HG03520 (cell line): Measurements from ENCODE around the gene OSM.
"Not testable (repeated sequence)": the region's sequence is repeated elsewhere in the genome, so short reads cannot be mapped to it uniquely, and the experiment has no call there.

Experiments used
- ATAC-seq: cut with Tn5 transposase; IDR thresholded peaks from one replicate; pipeline ENCODE4 v1.9.1; 2021; ENCODE audit warnings: mild to moderate bottlenecking, moderate library complexity; ENCODE audit not compliant: unreplicated experiment

The OSM gene

DNA sequence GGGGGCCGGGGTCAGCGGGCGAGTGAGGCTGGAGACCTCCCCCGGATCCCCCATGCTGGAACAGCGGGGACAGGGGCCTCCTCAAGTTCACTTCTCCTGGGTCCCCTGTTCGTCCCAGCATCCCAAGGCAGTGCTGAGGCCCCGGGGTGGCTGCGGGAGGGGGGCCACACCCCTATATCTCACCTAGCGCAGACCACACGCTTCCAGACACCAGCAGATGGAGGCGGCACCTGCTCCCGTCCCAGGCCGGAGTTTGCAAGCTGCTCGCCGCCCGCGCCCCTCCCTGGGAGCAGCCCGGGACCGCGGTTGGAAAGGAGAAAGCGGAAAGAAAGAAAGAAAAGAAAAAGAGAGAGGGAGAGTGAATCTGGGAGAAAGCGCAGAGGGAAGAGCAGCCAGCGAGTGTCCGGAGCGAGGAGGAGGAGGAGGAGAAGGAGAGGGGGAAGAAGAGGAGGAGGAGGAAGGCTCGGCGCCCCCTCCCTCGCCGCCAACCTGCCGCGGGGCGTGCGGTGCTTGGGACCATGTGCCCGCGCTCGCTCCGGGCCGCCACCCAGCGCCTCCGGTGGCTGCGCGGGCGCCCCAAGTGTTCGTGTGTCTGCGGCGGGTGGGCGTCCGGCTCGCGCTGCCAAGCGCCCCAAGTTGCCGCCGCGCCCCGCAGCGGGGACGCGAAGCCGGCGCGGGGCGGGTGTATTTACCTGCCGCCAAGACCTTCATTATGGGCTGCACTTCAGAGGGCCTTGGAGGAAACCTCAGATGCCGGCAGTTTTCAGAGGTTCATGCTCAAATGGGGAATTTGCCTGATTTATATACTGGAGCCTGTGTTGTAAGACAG is 20.5 kb downstream of the OSM start, which contains the start of gene LIF:
LIF (minus strand) TSS at position 775 of the 829 bp plus-strand sequence; CDS start at position 711, 64 bp downstream.
- no peak for ATAC-seq

DNA sequence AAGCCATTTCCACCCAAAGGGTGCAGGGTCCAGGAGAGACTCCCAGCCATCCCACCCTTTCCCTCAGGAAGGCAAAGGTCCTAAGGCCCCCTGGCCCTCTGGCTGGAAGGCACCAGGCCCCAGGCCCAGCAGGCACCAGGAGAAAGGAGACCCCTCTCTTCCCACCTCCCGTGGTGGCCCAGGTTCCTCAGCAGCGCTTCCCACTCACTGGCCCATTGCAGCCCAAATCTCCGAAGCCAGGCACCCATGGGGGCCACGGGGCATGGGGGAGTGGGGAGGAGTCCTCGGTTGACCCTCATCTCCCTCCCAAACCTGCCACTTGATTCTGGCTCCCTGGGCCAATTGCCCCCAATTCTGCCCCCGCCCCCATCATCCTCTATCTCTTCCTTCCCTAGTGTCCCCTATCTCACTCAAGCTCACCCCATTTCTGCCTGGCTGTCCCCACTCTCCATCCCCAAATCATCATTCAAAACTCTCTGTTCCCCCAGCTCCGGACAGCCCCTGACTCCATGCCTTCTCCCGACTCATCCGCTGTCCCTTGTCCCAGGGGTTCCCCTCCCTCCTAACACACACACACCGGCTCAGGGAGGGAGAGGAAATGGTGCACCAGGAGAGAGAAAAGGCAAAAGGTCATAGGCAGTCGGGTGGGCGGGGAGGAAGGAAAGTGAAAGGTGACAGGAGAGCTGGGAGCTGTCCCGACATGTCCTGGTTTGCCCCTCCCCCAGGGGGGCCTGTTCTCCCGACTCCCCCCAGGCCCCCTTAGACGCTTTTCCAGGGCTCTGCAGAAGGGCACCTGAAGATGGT is 21.3 kb downstream of the OSM start:
- no peak for ATAC-seq

DNA sequence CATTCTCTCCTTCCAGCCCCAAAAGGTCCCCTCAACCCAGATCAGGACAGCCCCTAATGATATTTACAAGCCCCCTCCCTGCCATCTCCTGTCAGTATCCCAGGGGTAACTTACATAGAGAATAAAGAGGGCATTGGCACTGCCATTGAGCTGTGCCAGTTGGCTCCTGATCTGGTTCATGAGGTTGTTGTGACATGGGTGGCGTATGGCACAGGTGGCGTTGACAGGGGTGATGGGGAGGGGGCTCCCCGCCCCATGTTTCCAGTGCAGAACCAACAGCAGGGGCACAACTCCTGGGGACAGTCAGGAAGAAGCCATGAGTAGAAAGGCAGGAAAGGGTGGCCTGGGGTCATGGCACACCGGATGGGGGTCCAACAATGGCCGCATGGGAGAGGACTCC is 22.0 kb downstream of the OSM start:
- no peak for ATAC-seq

DNA sequence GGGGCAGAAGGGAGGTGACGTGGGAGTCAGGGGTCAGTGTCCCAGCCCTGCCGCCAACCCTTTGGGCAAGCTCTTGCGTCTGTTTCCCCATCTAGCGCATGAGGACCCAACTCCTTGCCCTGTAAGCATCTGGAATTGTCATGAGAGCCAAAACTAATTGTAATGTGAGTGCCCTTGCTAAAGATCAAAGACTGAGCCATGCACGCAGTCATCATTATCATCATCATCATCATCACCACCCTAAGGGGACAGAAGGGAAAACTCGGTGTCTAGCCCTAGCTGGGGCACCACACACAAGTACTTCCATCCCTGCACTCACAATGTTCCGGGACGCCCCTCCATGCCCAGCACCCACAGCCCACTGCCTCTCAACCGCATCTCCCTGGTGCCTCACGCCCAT is 22.6 kb downstream of the OSM start:
- no peak for ATAC-seq

DNA sequence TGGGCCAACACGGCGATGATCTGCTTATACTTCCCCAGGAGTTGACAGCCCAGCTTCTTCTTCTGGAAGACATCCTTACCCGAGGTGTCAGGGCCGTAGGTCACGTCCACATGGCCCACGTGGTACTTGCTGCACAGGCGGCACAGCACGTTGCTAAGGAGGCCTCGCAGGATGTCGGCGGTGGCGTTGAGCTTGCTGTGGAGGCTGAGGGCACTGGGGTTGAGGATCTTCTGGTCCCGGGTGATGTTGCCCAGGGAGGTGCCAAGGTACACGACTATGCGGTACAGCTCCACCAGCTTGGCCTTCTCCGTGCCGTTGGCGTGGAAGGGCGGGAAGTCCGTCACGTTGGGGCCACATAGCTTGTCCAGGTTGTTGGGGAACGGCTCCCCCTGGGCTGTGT is 23.0 kb downstream of the OSM start:
- no peak for ATAC-seq

DNA sequence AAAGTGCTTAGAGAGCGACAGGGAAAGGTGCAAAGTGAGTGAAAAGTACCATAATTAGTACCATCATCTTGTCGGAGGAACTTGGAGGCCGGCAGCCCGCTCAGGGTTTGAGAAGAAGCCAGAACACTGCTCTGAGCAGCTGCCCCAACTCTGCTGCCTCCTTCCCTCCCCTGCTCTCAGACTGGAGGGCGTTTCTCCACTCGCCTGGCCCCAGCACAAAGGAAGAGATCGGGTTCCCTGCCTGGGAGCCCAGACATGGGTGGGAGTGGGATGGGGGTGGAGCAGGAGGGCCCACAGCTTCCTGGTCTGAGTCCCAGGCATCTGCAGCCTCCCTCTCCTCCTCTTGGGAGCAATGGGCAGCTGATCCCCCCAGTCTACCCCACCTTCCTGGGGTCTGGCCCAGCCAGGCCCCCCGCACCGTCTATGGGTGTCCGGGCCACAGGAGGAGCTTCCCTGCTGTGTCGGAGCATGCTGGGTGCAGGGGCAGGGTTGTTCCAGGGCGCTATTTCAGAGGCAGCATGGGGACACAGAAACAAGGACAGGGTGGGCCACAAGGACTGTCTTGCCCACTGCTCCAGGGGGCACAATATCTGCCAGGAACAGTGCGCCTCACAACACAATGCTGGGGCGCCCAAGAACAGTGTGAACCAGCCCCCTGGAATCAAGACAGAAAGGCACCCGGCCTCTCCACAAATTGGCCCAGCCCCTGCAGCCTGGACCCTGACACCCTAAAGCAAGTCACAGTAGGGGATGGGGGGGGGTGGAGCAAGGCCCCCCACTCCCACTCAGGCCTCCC is 24.9 kb downstream of the OSM start:
- ATAC-seq, result no peak

DNA sequence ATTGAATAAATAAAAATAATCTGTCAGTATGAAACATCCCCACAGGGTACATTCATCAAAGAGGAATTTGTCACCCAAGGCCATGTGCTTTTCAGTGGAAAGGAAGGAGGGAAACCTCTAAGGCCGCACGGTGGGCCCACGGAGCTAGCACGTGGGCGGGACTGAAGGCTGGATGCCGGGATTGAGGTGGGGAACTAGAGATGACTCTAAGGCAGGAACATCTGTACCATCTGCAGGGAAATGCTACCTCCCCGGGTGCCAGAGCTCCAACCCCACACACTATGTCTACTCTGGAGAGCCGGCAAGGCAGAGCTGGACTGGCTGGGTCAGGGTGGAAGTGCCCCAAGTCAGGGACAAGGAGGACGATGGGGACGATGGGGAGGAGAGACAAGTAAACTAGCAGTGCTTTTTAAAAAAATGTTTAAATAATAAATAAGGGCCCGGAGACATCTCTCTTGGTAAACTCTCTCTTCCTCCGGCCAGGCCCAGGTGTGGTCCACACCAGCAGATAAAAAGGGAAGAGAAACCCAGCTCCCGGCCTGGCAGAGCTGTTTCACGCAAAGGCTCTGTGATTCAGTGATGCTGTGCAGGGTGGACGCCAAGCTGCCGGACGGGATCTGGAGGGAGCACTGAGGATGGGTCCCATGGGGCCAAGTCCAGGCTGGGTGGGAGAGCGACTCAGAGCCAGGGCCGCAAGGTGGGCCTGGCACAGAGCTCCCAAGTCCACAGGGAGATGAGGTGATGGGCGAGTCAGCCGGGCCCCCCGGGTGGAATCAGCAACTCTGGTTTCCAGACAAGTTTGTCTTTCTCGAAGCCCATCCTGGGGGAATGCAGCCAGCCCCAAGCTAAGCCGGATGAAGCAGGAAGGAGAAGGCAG is 25.9 kb downstream of the OSM start:
- ATAC-seq, result no peak

DNA sequence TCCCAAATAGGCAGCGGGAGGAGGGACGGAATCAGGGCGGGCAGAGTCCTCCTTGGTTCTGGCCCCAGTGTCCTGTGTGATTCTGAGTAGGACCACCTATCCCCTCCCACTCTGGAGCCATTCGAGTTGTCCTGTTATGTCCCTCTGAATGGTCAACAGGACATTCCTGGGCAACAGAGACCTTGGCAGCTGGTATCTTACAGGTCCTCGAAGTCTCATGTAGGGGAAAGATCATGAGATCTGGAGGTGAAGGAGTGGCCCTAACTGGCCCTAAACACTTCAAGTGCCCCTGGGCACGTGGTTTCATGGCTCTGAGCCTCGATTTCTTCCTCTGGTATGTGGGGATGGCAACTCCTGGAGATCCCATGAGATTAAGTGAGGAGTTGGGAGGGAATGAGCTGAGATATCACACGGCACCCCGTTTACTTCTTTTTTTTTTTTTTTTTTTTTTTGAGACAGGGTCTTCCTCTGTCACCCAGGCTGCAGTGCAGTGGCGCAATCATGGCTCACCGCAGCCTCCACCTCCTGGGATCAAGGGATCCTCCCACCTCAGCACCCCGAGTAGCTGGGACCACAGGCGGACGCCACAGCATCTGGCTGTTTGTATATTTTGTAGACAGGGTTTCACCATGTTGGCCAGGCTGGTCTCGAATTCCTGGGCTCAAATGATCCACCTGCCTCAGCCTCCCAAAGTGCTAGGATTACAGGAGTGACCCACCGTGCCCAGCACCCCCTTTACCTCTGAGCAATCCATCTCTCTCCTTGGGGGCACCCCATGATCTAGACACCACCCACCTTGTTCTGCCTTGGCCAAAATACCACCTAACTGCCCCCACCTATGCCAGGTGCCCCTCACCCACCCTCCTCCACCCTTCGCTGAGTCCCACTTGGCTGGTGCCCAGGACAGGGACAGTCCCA is 26.9 kb downstream of the OSM start:
- ATAC-seq, result no peak

DNA sequence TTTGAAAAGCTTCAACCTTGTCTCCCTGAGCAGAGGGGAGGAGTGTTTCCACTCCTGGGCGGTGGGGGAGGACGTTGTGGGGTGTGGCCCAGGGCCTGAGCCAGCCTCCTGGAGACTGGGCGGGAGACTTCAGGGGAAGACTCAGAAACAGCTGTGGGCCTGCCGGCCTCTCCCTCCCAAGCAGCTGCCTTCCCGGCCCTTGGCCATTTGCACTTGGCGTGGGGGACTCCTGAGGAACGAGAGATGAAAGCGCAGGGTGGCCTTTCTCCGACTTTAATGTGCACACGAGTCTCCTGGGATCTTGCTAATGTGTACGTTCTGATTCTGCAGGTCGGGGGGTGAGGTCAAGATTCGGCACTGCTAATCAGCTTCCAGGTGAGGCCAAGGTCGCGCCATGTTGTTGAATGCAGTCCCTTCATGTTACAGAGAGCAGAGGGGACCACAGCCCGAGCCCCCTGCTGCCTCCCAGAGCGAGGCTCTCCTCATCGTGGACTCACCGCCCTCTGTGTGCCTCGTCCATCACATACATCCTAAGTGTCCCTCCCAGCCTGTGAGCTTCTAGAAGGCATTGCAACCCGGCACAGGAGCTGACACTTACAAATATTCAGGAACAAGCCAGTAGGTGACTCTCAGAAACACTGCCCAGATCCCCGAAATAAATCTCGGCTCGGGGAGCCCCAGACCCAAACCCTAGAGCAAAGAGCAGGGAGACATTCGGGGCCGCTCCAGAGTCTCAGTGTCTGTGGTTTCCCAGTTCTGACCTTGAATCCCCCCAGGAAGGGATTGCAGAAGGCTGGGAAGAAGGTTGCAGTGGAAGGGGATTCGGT is 27.8 kb downstream of the OSM start:
- no peak for ATAC-seq

DNA sequence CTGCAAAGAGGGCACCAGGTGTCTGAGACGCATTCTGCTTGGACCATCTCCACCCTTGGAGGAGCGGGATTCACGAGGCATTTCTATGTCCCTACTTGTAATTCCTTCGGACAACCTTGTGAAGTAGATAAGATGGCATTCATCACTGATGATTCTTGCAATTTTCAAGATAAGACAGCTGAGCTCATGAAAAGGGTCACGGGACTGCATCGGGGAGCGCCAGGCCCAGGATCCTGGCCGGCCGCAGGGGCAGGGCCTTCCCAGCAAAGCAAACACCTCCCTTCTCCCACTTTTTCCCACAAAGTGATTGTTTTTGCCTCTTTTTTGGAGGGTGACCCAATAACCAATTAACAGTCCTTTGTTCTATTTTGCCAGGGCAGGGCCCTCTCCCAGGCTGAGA is 28.5 kb downstream of the OSM start:
- no peak for ATAC-seq

DNA sequence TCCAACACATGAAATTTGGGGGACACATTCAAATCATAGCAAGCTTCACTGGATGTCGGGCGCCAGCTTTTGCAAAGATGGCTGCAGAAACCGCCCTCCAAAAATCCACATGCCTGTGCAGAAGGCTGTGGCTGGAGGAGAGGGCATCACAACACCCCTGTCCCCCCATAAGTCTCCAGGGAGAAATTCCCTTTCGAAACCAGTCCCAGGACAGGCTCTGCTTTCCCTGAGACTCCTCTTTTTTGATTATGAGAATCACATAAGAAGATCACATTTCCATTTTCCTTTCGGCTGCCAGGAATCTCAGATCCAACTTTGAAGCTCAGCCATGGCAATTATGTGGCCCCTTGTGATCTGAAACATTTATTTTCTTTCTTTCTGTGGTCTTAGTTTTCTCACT is 29.8 kb downstream of the OSM start:
- no peak for ATAC-seq

DNA sequence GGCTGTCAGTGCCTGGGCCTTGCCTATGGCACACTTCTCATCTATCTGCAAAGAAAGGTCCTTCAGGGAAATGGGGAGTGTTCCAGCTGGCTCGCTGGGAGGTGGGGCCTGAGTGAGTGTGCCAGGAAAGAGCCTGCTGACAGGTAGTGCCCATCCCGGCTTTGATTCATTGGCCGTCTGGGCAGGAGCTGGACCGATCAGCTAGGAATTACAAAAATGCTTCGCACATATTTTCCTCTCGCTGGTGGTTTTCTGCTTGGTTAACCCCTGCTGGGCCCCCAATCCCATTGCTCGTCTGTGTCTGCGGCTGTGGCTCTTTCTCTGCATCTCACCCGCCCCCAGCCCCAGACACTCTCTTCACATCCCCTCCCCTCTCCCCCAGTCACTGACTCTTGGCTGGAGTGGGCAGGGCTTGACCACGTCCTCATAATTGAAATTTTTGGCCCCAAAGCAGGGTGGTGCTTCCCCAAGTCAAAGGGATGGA is 30.9 kb downstream of the OSM start:
- ATAC-seq, result no peak

DNA sequence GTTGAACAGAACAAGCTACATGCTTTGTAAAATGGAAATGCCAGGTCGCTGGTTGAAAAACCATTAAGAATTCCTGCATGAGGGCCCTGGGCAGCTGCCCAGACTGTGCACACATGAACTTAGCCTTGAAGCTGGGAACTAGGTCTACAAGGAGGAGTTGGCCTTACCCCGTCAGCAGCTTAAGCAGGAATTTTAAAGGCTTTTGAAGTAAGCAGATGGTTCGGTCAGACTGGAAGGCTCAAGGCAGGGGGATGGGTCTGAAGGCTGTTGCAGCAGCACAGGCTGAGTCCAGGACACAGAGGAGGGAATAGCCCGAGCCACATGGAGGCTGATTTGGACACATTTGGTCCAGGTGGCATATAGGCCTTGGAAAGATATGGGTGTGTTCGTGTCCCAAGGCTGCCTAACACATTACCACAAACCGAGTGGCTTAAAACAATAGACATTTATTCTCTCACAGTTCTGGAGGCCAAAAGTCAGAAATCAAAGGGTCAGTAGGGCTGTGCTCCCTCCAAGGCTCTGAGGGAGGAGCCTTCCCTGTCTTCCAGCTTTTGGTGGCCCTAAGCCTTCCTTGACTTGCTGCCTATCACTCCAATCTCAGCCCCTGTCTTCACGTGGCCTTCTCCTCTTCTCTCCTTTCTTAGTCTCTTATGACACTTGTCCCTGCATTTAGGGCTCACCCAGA is 31.7 kb downstream of the OSM start:
- no peak for ATAC-seq

DNA sequence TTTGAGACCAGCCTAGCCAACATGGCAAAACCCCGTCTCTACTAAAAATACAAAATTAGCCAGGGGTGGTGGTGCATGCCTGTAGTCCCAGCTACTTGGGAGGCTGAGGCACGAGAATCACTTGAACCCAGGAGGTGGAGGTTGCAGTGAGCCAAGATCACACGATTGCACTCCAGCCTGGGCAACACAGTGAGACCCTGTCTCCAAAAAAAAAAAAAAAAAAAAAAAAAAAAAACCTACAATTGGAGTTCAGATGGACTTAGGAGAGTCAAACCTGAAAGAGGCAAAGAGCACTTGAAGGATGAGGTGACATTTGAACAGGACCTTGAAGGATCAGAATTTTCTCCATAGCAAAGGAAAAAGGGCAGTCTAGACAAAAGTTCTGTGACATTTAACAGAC is 32.3 kb downstream of the OSM start:
- ATAC-seq, result not testable (repeated sequence)

DNA sequence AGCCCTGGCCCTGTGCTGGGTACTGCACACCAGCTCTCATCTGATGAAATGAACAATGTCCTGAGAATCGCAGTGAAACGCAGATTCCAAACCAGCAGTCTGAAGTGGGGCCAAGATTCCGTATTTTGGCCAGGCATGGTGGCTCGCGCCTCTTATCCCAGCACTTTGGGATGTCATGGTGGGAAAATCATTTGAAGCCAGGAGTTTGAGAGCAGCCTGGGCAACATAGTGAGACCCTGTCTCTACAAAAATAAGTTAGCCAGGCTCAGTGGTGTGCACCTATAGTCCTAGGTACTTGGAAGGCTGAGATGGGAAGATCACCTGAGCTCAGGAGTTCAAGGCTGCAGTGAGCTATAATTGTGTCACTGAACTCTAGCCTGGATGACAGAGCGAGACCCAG is 33.1 kb downstream of the OSM start:
- ATAC-seq, result no peak

DNA sequence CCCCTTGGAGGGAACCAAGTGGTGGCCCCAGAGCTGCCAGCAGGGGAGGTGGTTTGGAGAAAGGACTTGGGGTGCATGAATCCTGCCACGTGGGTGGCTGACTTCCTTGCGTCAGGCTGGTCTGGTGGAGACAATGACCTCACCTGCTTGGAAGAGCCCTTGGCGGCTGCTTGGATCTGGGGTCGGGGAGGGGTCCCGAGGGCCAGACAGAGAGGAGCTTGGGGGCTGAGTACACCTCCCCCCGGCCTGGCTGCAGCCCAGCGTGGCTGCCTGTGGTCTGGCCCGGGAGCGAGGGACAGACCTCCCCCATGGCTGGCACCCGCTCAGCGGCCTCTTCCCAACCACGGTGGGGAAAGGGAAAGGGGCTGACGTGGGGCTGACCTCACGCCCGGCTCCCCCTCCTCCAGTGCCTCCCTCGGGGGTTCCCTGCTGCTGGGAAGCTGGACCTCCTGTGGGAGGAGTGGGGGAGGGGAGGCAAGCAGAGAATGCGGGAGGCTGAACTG is 33.9 kb downstream of the OSM start:
- ATAC-seq, result no peak

DNA sequence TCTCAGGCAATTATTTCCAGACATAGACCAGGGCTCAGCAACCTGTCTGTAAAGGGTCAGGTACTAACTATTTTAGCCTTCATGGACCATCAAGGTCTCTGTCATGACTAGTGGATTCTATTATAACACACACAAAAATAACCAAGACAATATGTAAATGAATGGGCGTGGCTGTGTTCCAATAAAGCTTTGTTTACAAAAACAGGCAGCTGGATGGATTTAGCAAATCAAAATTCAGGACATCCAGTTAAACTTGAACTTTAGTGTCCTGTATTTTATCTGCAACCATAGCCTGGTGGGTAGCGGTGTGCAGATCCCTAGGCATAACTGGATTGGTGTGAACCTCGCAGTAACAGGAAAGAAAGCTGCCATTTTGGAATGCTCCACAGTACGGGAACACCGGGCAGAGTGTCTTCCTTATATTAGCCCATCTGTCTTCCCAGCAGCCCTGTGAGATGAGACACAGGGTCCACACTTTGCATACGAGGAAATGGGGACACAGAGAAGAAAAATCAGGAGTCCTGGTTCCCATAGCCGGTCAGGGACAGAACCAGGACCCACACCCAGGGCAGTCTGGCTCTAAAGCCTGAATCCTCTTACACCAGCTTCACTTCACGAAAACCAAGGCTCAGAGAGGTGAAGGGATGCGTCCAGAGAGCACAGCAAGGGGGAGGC is 35.7 kb downstream of the OSM start:
- ATAC-seq, result no peak
